Limb (tissue), 2 donors: ENCODE measurements around the gene E2F1.
"Not testable (repeated sequence)": the region's sequence is repeated elsewhere in the genome, so short reads cannot be mapped to it uniquely, and the experiment has no call there.

Experiments
- DNase-seq, 2 donors: peaks; one replicate each; pipeline ENCODE4 v3.0.0-alpha.2; 2016; ENCODE audit errors: extremely low spot score in 2 of 2

E2F1 gene

DNA sequence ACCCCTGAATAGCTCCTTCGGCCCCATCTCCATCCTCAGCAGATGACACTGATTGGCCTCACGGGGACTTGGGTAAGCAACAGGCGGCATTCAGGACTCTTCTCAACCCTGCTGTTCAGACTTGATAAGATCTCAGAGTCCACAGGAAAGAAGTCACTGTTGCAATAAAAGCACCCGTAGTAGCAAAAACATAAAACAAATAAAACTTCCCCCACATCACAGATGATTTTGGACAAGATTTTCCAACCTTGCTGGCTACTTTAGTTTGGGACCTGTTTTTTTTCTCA lies 41.2 kb downstream of the E2F1 start:
- DNase-seq = no peak

- no peak for DNase-seq
Observed at GRCh38 chr20:33644313-33645071, 41.7 kb downstream of the E2F1 start.

GRCh38 chr20:33640287-33640686 lies 45.9 kb downstream of the E2F1 start:
- no peak for DNase-seq

DNA sequence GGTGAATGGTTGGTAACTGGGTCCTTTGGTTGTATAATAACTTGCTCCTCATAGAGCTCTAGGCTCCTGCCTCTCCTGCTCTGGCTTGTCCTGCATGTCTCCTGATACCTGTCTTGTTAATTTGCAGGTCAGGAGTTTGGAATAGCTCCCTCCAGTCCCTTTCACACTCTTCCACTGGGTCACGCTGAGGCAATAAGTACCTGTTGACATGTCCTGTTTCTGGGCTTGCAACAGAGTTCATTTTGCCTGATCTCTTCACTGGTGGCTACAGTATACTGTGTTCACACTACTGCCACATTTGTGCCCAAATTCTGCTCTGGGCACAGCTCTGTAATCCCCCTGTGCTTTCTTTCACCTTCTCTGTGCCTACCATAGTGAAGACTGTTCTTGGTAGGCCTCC lies 49.4 kb downstream of the E2F1 start:
- no peak for DNase-seq

GRCh38 chr20:33635341-33635740 lies 50.8 kb downstream of the E2F1 start:
- DNase-seq = no peak

DNA sequence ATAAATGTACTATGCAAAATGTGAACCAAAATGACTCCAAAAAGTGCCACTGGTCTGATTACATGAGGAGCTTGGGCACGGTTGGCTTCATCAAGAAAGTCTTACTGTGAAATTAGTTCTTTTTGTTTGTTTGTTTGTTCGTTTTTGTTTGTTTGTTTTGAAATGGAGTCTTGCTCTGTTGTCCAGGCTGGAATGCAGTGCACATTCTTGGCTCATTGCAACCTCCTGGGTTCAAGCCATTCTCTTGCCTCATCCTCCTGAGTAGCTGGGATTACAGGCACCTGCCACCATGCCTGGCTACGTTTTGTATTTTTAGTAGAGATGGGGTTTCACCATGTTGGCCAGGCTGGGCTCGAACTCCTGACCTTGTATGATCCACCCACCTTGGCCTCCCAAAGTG lies 54.3 kb downstream of the E2F1 start:
- DNase-seq = not testable (repeated sequence)

- no peak for DNase-seq
Observed at GRCh38 chr20:33630507-33630906, 55.7 kb downstream of the E2F1 start.

GRCh38 chr20:33629979-33630378 lies 56.2 kb downstream of the E2F1 start:
- DNase-seq = no peak

DNA sequence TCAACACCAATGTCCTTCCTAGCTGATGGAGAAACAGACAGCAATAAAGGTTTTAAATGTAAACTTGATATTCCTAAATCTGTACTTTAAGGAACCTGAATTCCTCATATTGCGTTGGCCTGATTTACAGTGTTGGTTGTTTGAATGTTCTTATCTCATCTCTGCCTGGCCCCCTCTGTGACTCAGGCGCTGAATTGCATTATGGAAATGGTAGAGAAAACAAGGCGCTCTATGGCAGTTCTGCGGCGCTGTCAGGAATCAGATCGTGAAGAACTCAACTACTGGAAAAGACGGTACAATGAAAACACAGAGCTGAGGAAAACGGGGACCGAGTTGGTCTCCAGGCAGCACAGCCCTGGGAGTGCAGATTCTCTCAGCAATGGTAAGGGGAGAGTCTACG lies 56.7 kb downstream of the E2F1 start:
- no peak for DNase-seq

DNA sequence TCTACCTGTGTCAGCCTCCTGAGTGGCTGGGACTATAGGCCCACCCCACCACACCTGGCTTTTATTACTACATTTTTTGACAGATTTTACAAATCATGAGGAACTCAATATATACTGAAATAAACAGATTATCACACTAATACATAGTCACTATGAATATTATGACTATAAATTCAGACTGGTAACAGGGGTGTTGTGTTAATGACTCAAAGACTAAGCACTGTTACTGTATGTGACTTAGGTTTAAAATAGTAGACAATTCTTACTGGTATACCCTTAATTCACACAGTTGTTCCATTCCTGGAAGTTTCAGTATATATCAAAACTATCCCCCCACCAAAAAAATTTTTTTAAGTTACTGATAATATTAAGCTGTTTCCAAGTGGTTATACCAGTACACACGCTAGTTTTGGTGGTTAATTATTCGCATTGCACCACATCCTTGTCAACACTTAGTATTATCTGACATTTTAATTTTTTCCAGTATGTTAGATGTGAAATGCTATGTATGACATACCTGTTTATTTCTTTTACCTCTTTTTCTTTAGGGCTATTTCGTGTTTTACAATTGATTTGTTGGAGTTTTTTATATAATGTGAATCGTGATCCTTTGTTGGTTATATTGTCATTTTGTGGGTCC lies 58.5 kb downstream of the E2F1 start:
- no peak for DNase-seq

- DNase-seq = no peak
Observed at GRCh38 chr20:33626190-33626589, 60.0 kb downstream of the E2F1 start.
